ENCODE measurements around the gene CCL20. TPM values are rescaled to one million over a fixed set of nuclear protein-coding genes. Genes with fewer than 3 reads are reported as not detected.

Gene CCL20
- total and polyA plus RNA-seq, 2 of the 13 experiments (the other 11 are each of a cell fraction or from before 2014, with no cell fraction given), result 223 to 903 TPM

- peak; percentile 99 for TF ChIP-seq ZNF609 (CRISPR knock-in tag; IDR thresholded peaks at IDR 0.05; ENCODE audit: borderline replicate concordance)
- no peak; the same call in 1 of the 2 replicates for TF ChIP-seq MBD4 (IDR thresholded peaks at IDR 0.05; ENCODE audit: borderline replicate concordance, low read length)
- TF ChIP-seq HNRNPLL (IDR thresholded peaks at IDR 0.05; ENCODE audit: low read depth, low read length, poor library complexity, severe bottlenecking), result no peak
- TF ChIP-seq GZF1 (CRISPR knock-in tag; IDR thresholded peaks at IDR 0.05), result peak; percentile 79; the same call in 1 of the 2 replicates
- TF ChIP-seq GMEB2 (CRISPR knock-in tag; IDR thresholded peaks at IDR 0.05; ENCODE audit: low read depth), result 0 out of 2 replicates have a peak, but pooled peaks have one; percentile 13
- peak; percentile 39; the same call in 1 of the 2 replicates for TF ChIP-seq ZNF414 (CRISPR knock-in tag; IDR thresholded peaks at IDR 0.05)
- peak; percentile 98 for TF ChIP-seq ZNF691 (CRISPR knock-in tag; IDR thresholded peaks at IDR 0.05; ENCODE audit: borderline replicate concordance, low read depth)
- TF ChIP-seq PRDM4 (CRISPR knock-in tag; IDR thresholded peaks at IDR 0.05; ENCODE audit: borderline replicate concordance), result peak; percentile 5; the same call in 1 of the 2 replicates
- peak; percentile 91; the same call in 1 of the 2 replicates for TF ChIP-seq ZNF552 (CRISPR knock-in tag; IDR thresholded peaks at IDR 0.05; ENCODE audit: borderline replicate concordance)
- no peak for TF ChIP-seq ZIK1 (CRISPR knock-in tag; IDR thresholded peaks at IDR 0.05; ENCODE audit: borderline replicate concordance, low read depth)
- TF ChIP-seq DNMT1 (CRISPR knock-in tag; IDR thresholded peaks at IDR 0.05), result no peak
- TF ChIP-seq TBX2 (CRISPR knock-in tag; IDR thresholded peaks at IDR 0.05; ENCODE audit: borderline replicate concordance), result peak; percentile 99
- peak; percentile 73; the same call in 1 of the 2 replicates for TF ChIP-seq ZNF343 (CRISPR knock-in tag; IDR thresholded peaks at IDR 0.05)
- no peak for TF ChIP-seq PRPF4 (IDR thresholded peaks at IDR 0.05; ENCODE audit: low read depth, low read length, poor library complexity, severe bottlenecking)
- TF ChIP-seq ZNF232 (CRISPR knock-in tag; IDR thresholded peaks at IDR 0.05; ENCODE audit: borderline replicate concordance), result peak; percentile 92; the same call in 1 of the 2 replicates
- peak; percentile 32 for TF ChIP-seq IKZF4 (CRISPR knock-in tag; IDR thresholded peaks at IDR 0.05; ENCODE audit: borderline replicate concordance, low read depth, not compliant biosample characterization)
- TF ChIP-seq ELF3 (CRISPR knock-in tag; IDR thresholded peaks at IDR 0.05), result peak; percentile 98
These were observed 5.2 kb downstream of the CCL20 start (continued) for GRCh38 chr2:227818675-227819397.
